HepG2 (cell line): ENCODE measurements around the gene SH2D2A. TPM values are rescaled to one million over a fixed set of nuclear protein-coding genes. Genes with fewer than 3 reads are reported as not detected.

ENCODE experiments used
- ATAC-seq: fragments of 200-7000 bp; cut with Tn5 transposase; 3 replicates; pipeline ENCODE4 v1.9.1; 2020; ENCODE audit warnings: mild to moderate bottlenecking, moderate library complexity
- BruUV-seq: library from RNA; stranded (reverse); fragments of 400-500 nt; replicated peaks from 2 replicates; lab custom pipeline; 2021; lab: Mats Ljungman, UMichigan
- CTCF ChIA-PET: fragments of 300-600 bp; formaldehyde crosslinking; extraction: SDS; loops from one replicate; lab custom pipeline; 2021; ENCODE audit warnings: low total read pairs, inconsistent platforms, low intra/inter-chr PET ratio; lab: Yijun Ruan, JAX
- POLR2A ChIA-PET: fragments of 350-600 bp; sonication (Branson Sonifier 250); formaldehyde crosslinking; loops from one replicate; lab custom pipeline; 2020; ENCODE audit warnings: antibody characterized with exemption, inconsistent platforms; lab: Yijun Ruan, JAX
- DNase-seq: peaks from one replicate; pipeline ENCODE4 v3.0.0-alpha.2; 2015; ENCODE audit warnings: low spot score
- FAIRE-seq: peaks from 3 replicates; lab custom pipeline; 2011; peaks lifted over from hg19 to GRCh38; lab: Jason Lieb, UNC
- H2AFZ ChIP-seq: one replicate; pipeline ENCODE4 v1.6.1; 2011; ENCODE audit warnings: low read length, inconsistent platforms
- H3K27ac ChIP-seq: fragments of 300-600 bp; 3 replicates; pipeline ENCODE4 v1.8.0; 2011; ENCODE audit warnings: mixed run types, mild to moderate bottlenecking, mixed read lengths, low read length, inconsistent platforms; ENCODE audit not compliant: insufficient read depth; ENCODE audit errors: extremely low read length
- H3K27me3 ChIP-seq, 2 experiments: fragments of 200-600 bp in 1 of 2; 2 replicates in 1 of 2; 3 replicates in 1 of 2; pipeline versions ENCODE4 v1.6.0 to v1.8.0; 2011; ENCODE audit warnings: low read length in 2 of 2, mild to moderate bottlenecking in 2 of 2, moderate library complexity in 2 of 2, inconsistent platforms in 1 of 2; ENCODE audit not compliant: insufficient read depth in 2 of 2, control insufficient read depth in 1 of 2
- H3K36me3 ChIP-seq, 2 experiments: fragments of 200-600 bp in 1 of 2; replicated peaks in 1 of 2; 2 replicates in 1 of 2; 3 replicates in 1 of 2; pipeline versions ENCODE4 v1.5.1 to v1.8.0; 2011; ENCODE audit warnings: low read length in 2 of 2, inconsistent platforms in 1 of 2; ENCODE audit not compliant: insufficient read depth in 2 of 2, control insufficient read depth in 1 of 2
- H3K4me1 ChIP-seq: 2 replicates; pipeline ENCODE4 v1.5.1; 2012; ENCODE audit warnings: low read length, inconsistent platforms; ENCODE audit not compliant: insufficient read depth
- H3K4me2 ChIP-seq: 2 replicates; pipeline ENCODE4 v1.6.0; 2011; ENCODE audit warnings: low read depth, low read length, inconsistent platforms
- H3K4me3 ChIP-seq, 3 experiments: fragments of 200-600 bp in 1 of 3; sonication (generic), shearing (Covaris generic) in 1 of 3; replicated peaks in 1 of 3; 2 replicates each; pipeline ENCODE4 v1.5.1; 2011 to 2016; ENCODE audit warnings: low read length in 3 of 3, inconsistent platforms in 2 of 3, low read depth in 2 of 3, mild to moderate bottlenecking in 2 of 3, control low read depth in 1 of 3, mixed read lengths in 1 of 3; ENCODE audit not compliant: insufficient read depth in 1 of 3
- H3K79me2 ChIP-seq: one replicate; pipeline ENCODE4 v1.6.1; 2011; ENCODE audit warnings: low read length, inconsistent platforms; ENCODE audit not compliant: insufficient read depth
- H3K9ac ChIP-seq: 2 replicates; pipeline ENCODE4 v1.6.0; 2011; ENCODE audit warnings: mild to moderate bottlenecking, low read depth, low read length, inconsistent platforms; ENCODE audit not compliant: insufficient read depth
- H3K9me3 ChIP-seq: 2 replicates; pipeline ENCODE4 v1.5.1; 2012; ENCODE audit warnings: mild to moderate bottlenecking, low read length
- H4K20me1 ChIP-seq: 2 replicates; pipeline ENCODE4 v1.6.0; 2011; ENCODE audit warnings: inconsistent platforms, mild to moderate bottlenecking, low read length, moderate library complexity; ENCODE audit not compliant: insufficient read depth
- ATF4 ChIP-seq, 2 experiments: fragments of 450-650 bp in 1 of 2; sonication (generic) in 1 of 2; formaldehyde crosslinking; IDR thresholded peaks; 2 replicates each; pipeline versions ENCODE4 v1.5.0 to v1.8.0; 2020 to 2022; ENCODE audit warnings: mild to moderate bottlenecking in 1 of 2, missing genetic modification reagents in 1 of 2
- GPN1 ChIP-seq: sonication (generic); formaldehyde crosslinking; IDR thresholded peaks from 2 replicates; pipeline ENCODE4 v1.5.1; 2020; ENCODE audit warnings: missing genetic modification reagents, borderline replicate concordance
- PAWR ChIP-seq: sonication (generic); formaldehyde crosslinking; IDR thresholded peaks from 2 replicates; pipeline ENCODE4 v1.4.0; 2020; ENCODE audit warnings: missing genetic modification reagents, mild to moderate bottlenecking, borderline replicate concordance
- RNF219 ChIP-seq: sonication (generic); formaldehyde crosslinking; IDR thresholded peaks from 2 replicates; pipeline ENCODE4 v1.5.0; 2020; ENCODE audit warnings: mild to moderate bottlenecking, missing genetic modification reagents
- SRSF1 ChIP-seq: fragments of 200-400 bp; formaldehyde crosslinking; optimal IDR thresholded peaks from 2 replicates; pipeline ENCODE3; 2017; ENCODE audit warnings: mild to moderate bottlenecking, low read depth, low read length, moderate library complexity
- TBX2 ChIP-seq: sonication (generic); formaldehyde crosslinking; IDR thresholded peaks from 2 replicates; pipeline ENCODE4 v1.5.0; 2020; ENCODE audit warnings: missing genetic modification reagents, mild to moderate bottlenecking, borderline replicate concordance
- TEAD2 ChIP-seq: sonication (generic); formaldehyde crosslinking; IDR thresholded peaks from 2 replicates; pipeline ENCODE4 v1.9.0; 2021; ENCODE audit warnings: missing genetic modification reagents
- ZNF276 ChIP-seq: sonication (generic); formaldehyde crosslinking; IDR thresholded peaks from 2 replicates; pipeline ENCODE4 v1.4.0; 2020; ENCODE audit warnings: mild to moderate bottlenecking, low read depth, missing genetic modification reagents
- ZNF530 ChIP-seq: sonication (generic); formaldehyde crosslinking; IDR thresholded peaks from 2 replicates; pipeline ENCODE4 v1.5.0; 2020; ENCODE audit warnings: low read depth, mild to moderate bottlenecking, missing genetic modification reagents
- WGBS: methylation state at CpG from one replicate; pipeline ENCODE4 v1.1.6; 2017; ENCODE audit warnings: low lambda C conversion rate; 5-methylcytosine and 5-hydroxymethylcytosine counted together
- in situ Hi-C: cut with HindIII; loops from 2 replicates; pipeline ENCODE4 v1.10.0; 2017; ENCODE audit warnings: low pct_unique_long_range_greater_than_20kb; ENCODE audit not compliant: extremely low pct_ligation_motif_present
- intact Hi-C: fragments of 100-400 bp; cut with micrococcal nuclease; formaldehyde crosslinking; loops from one replicate; pipeline ENCODE4 v1.10.0; 2022; ENCODE audit not compliant: unreplicated experiment
- polyA plus RNA-seq, 8 experiments: library from polyadenylated mRNA; depleted of rRNA in 3 of 8; stranded (reverse) in 7 of 8; unstranded in 1 of 8; fragments of >200 nt; fragmentation: Illumina TruSeq in 4 of 8; extraction: Trizol in 4 of 8; gene quantifications; 2 replicates each; pipeline versions ENCODE4 v1.2.1 to v1.2.3, GENCODE V29; 2011 to 2016; ENCODE audit warnings: low read depth in 4 of 8, missing spikeins in 1 of 8, mixed read lengths in 1 of 8; ENCODE audit not compliant: insufficient read depth in 1 of 8
- total RNA-seq, 5 experiments: library from RNA; depleted of rRNA; stranded (reverse); fragments of >200 nt; fragmentation: Illumina TruSeq; extraction: Trizol; gene quantifications; 2 replicates each; pipeline ENCODE4 v1.2.3, GENCODE V29; 2016; ENCODE audit warnings: low read depth in 1 of 5

SH2D2A gene
- total and polyA plus RNA-seq, 2 of the 13 experiments (the other 11 are each of a cell fraction or from before 2014, with no cell fraction given): 0.57 to 0.73 TPM

- no peak overlapping the region for H3K4me3 ChIP-seq
- H3K79me2 ChIP-seq: peaks cover 84% of the 10 kb centered on the region
- no peak for FAIRE-seq
- peaks cover 50% of the 10 kb centered on the region for H3K4me1 ChIP-seq
- H3K27ac ChIP-seq: no peak overlapping the region
- H4K20me1 ChIP-seq: peaks cover 5% of the 10 kb centered on the region; the same call in 1 of the 2 replicates
- WGBS: 89% methylated on average over 9 of the region's 9 CpGs
- ChIA-PET CTCF (no interaction called here), POLR2A (interaction anchor here (2.9 kb wide), 1 partner anchor 32 kb away, joined by 12 read pairs; the partner anchor contains the start of gene MRPL24)
- in situ Hi-C loops (no loop called here), intact Hi-C loops (no loop called here)
- H3K9me3 ChIP-seq: no peaks in the 10 kb centered on the region
- H2AFZ ChIP-seq: no peak overlapping the region
- H3K36me3 ChIP-seq: peaks cover 7 to 37% of the 10 kb centered on the region in 2 experiments; a peak in 4 of 5 replicates
- TF ChIP-seq ZNF276 (CRISPR knock-in tag) (no peak), ZNF530 (no peak), RNF219 (CRISPR knock-in tag) (no peak), GPN1 (no peak), TBX2 (CRISPR knock-in tag) (no peak), ATF4 (CRISPR knock-in tag; IDR thresholded peaks at IDR 0.05) (no peak), PAWR (CRISPR knock-in tag) (no peak), TEAD2 (CRISPR knock-in tag) (no peak), SRSF1 (no peak)
- no peak for DNase-seq
- no peaks in the 10 kb centered on the region for H3K27me3 ChIP-seq
- H3K9ac ChIP-seq: no peak overlapping the region
- ATAC-seq: no peak
- no peak overlapping the region; the same call in 1 of the 2 replicates for H3K4me2 ChIP-seq
- no TSS peak for BruUV-seq
These were observed 43.7 kb downstream of the SH2D2A start for GRCh38 chr1:156772728-156773497.
